PC-3 (cell line): ENCODE measurements around the gene ERP44. TPM values are rescaled to one million over a fixed set of nuclear protein-coding genes. Genes with fewer than 3 reads are reported as not detected.

Source experiments
- ATAC-seq: fragments of 200-7000 bp; cut with Tn5 transposase; 2 replicates; pipeline ENCODE4 v1.9.1; 2020; ENCODE audit warnings: mild to moderate bottlenecking, moderate library complexity
- BruUV-seq: library from RNA; stranded (reverse); fragments of 400-500 nt; replicated peaks from 2 replicates; lab custom pipeline; 2021; lab: Mats Ljungman, UMichigan
- CTCF ChIA-PET: fragments of 300-600 bp; sonication (Branson Sonifier 250); formaldehyde crosslinking; loops from one replicate; lab custom pipeline; 2022; ENCODE audit warnings: antibody characterized with exemption; lab: Charles Lee
- POLR2A ChIA-PET: fragments of 300-600 bp; sonication (Branson Sonifier 250); formaldehyde crosslinking; loops from one replicate; lab custom pipeline; 2022; ENCODE audit warnings: antibody characterized with exemption; ENCODE audit not compliant: unreplicated experiment; lab: Charles Lee
- DNase-seq: peaks from one replicate; pipeline ENCODE4 v3.0.0-alpha.2; 2015
- H2AFZ ChIP-seq: fragments of 300-600 bp; sonication (generic); 2 replicates; pipeline ENCODE4 v1.6.0; 2016; ENCODE audit warnings: antibody characterized with exemption, low read length
- H3F3A ChIP-seq: fragments of 300-600 bp; sonication (generic); one replicate; pipeline ENCODE4 v1.6.0; 2017; ENCODE audit warnings: antibody characterized with exemption, low read length, control low read depth, mild to moderate bottlenecking; ENCODE audit not compliant: unreplicated experiment
- H3K27ac ChIP-seq: fragments of 300-600 bp; sonication (generic); 2 replicates; pipeline ENCODE4 v1.5.1; 2016; ENCODE audit warnings: mild to moderate bottlenecking, low read length
- H3K27me3 ChIP-seq: fragments of 300-600 bp; sonication (generic); 2 replicates; pipeline ENCODE4 v1.6.1; 2016; ENCODE audit warnings: low read length, mixed read lengths
- H3K36me3 ChIP-seq: fragments of 300-600 bp; sonication (generic); 2 replicates; pipeline ENCODE4 v1.6.1; 2016; ENCODE audit warnings: low read depth, mixed run types, low read length, mixed read lengths
- H3K4me1 ChIP-seq: fragments of 300-600 bp; sonication (generic); 2 replicates; pipeline ENCODE4 v1.5.1; 2016; ENCODE audit warnings: low read length; ENCODE audit not compliant: insufficient read depth
- H3K4me2 ChIP-seq: fragments of 300-600 bp; sonication (generic); 2 replicates; pipeline ENCODE4 v1.6.0; 2016; ENCODE audit warnings: low read length
- H3K4me3 ChIP-seq: fragments of 300-600 bp; sonication (generic); 2 replicates; pipeline ENCODE4 v1.5.1; 2016; ENCODE audit warnings: mild to moderate bottlenecking, low read length, mixed read lengths
- H3K79me2 ChIP-seq: fragments of 300-600 bp; sonication (generic); 2 replicates; pipeline ENCODE4 v1.6.1; 2017; ENCODE audit warnings: low read length, mixed read lengths
- H3K9ac ChIP-seq: fragments of 300-600 bp; sonication (generic); 2 replicates; pipeline ENCODE4 v1.6.0; 2016; ENCODE audit warnings: mild to moderate bottlenecking, low read length
- H3K9me2 ChIP-seq: fragments of 300-600 bp; sonication (generic); replicated peaks from 2 replicates; pipeline ENCODE4 v1.6.1; 2016; ENCODE audit warnings: mixed run types, low read length, mixed read lengths
- H3K9me3 ChIP-seq: fragments of 300-600 bp; sonication (generic); 2 replicates; pipeline ENCODE4 v1.6.1; 2016; ENCODE audit warnings: low read length, mixed read lengths
- H4K20me1 ChIP-seq: fragments of 300-600 bp; sonication (generic); 2 replicates; pipeline ENCODE4 v1.6.1; 2016; ENCODE audit warnings: low read length, mixed read lengths
- EZH2 ChIP-seq: fragments of 300-600 bp; sonication (generic); IDR thresholded peaks from one replicate; pipeline ENCODE4 v1.6.1; 2017; ENCODE audit warnings: antibody characterized with exemption, mild to moderate bottlenecking, low read length; ENCODE audit not compliant: unreplicated experiment
- EZH2phosphoT487 ChIP-seq: fragments of 300-600 bp; sonication (generic); IDR thresholded peaks from 2 replicates; pipeline ENCODE4 v1.6.1; 2018; ENCODE audit warnings: mild to moderate bottlenecking, antibody characterized with exemption, low read length, borderline replicate concordance
- intact Hi-C: fragments of 100-400 bp; cut with micrococcal nuclease; formaldehyde crosslinking; loops from 2 replicates; pipeline ENCODE4 v1.9.0; 2023
- total RNA-seq: library from RNA; depleted of rRNA; stranded (reverse); fragments of >200 nt; gene quantifications from 2 replicates; pipeline ENCODE4 v1.2.3, GENCODE V29; 2014
- TF ChIP-seq, protein P1 (sequence below): fragments of 300-600 bp; sonication (generic); conservative IDR thresholded peaks from 2 replicates; pipeline ENCODE4 v1.5.1; 2017; ENCODE audit warnings: antibody characterized with exemption, low read depth, mild to moderate bottlenecking, low read length

ERP44 gene
- total RNA-seq, 1 experiment from 2014 or later = 7.7 TPM

DNA sequence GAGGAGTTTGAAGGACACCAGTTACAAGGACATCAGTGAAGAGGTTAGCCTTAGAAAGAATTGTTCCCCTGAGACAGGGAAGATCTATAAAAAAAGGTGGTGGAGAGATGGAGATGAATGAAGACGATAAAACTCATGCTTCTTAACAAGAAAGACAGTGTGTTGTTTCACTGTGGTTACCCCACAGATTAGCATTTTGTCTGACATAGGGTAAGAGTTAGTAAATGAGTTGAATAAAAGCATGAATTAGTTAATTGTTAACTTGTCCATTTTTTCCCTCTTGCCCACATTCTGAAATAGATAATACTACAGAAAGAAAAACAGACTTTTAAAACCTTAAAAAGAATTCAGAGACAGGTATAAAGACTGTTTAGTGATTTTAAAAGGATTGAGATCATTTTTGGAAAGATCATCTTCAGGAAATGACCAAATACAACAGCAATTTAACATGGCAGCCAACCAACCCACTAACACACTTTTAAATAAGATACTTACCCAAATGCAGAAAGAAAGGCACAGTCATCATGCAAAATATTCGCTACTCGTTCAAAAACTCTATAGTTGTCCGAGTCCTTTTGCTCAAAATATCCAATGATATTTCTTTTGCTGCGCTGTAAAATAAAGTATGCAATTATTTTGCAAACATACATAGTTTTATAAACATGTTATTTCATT lies 78.5 kb downstream of the ERP44 start:
- Histone ChIP-seq H3K36me3 (no peaks in the 10 kb centered on the region), H3K27ac (no peak overlapping the region), H3K27me3 (no peaks in the 10 kb centered on the region), H3K9ac (no peak overlapping the region), H4K20me1 (no peaks in the 10 kb centered on the region), H3F3A (no peaks in the 10 kb centered on the region), H3K9me2 (no peaks in the 10 kb centered on the region), H3K9me3 (no peaks in the 10 kb centered on the region), H3K4me3 (no peak overlapping the region), H3K4me2 (no peak overlapping the region), H2AFZ (no peak overlapping the region), H3K79me2 (no peaks in the 10 kb centered on the region), H3K4me1 (no peaks in the 10 kb centered on the region)
- intact Hi-C loops = no loop called here
- TF ChIP-seq, protein P1, sequence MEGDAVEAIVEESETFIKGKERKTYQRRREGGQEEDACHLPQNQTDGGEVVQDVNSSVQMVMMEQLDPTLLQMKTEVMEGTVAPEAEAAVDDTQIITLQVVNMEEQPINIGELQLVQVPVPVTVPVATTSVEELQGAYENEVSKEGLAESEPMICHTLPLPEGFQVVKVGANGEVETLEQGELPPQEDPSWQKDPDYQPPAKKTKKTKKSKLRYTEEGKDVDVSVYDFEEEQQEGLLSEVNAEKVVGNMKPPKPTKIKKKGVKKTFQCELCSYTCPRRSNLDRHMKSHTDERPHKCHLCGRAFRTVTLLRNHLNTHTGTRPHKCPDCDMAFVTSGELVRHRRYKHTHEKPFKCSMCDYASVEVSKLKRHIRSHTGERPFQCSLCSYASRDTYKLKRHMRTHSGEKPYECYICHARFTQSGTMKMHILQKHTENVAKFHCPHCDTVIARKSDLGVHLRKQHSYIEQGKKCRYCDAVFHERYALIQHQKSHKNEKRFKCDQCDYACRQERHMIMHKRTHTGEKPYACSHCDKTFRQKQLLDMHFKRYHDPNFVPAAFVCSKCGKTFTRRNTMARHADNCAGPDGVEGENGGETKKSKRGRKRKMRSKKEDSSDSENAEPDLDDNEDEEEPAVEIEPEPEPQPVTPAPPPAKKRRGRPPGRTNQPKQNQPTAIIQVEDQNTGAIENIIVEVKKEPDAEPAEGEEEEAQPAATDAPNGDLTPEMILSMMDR = no peak
- no peak for TF ChIP-seq EZH2phosphoT487
- TF ChIP-seq EZH2 = no peak
- ChIA-PET POLR2A (interaction anchor here (0.6 kb wide), 1 partner anchor 201 kb away, joined by 3 read pairs; no protein-coding TSS in a partner anchor), CTCF (no interaction called here)
- DNase-seq (no peak), ATAC-seq (no peak)
- BruUV-seq = no TSS peak

DNA sequence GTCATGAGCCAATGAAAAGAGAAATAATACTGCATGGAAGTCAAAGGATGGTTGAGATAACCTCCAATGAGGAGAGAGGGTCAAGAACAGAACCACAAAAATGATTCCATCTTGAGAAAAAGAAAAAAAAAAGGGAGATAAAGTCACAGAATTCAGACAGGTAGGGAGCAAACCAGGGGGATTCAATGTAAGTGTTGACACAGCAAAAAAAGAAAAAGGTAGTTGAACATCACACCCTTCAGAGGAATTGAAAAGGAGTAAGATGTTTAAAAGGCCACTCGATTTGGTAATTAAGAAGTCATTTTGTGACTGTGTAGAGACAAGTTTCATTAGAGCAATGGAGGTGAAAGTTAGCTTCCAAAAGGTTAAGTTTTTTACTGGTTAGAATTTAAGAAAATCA lies 79.3 kb downstream of the ERP44 start:
- TF ChIP-seq EZH2 = no peak
- ChIA-PET CTCF (no interaction called here), POLR2A (interaction anchor here (0.6 kb wide), 1 partner anchor 201 kb away, joined by 3 read pairs; no protein-coding TSS in a partner anchor)
- Histone ChIP-seq H3K79me2 (no peaks in the 10 kb centered on the region), H3F3A (no peaks in the 10 kb centered on the region), H2AFZ (no peak overlapping the region), H3K4me3 (no peak overlapping the region), H3K36me3 (no peaks in the 10 kb centered on the region), H3K4me1 (no peaks in the 10 kb centered on the region), H3K9me3 (no peaks in the 10 kb centered on the region), H3K27ac (no peak overlapping the region), H3K9me2 (no peaks in the 10 kb centered on the region), H4K20me1 (no peaks in the 10 kb centered on the region), H3K9ac (no peak overlapping the region), H3K4me2 (no peak overlapping the region), H3K27me3 (no peaks in the 10 kb centered on the region)
- ATAC-seq (no peak), DNase-seq (no peak)
- no TSS peak for BruUV-seq
- intact Hi-C loops = loop anchor here (10.0 kb wide), 1 partner anchor 115 kb away; the partner anchor contains the start of gene STX17

DNA sequence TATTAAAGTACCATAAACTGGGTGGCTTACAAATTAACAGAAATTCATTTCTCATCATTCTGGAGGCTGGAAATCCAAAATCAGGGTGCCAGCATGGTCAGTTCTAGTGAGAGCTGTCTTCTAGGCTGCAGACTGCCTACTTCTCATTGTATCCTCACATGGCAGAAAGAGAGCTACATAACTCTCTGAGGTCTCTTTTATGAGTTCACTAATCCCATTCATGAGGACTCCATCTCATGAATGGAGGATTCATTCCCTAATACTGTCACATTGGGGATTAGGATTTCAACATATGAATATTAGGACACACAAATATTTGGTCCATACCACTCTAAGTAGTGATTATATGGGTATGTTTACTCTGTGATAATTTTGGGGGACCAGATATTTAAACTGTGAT lies 84.0 kb downstream of the ERP44 start:
- H3K9me3 ChIP-seq = no peaks in the 10 kb centered on the region
- POLR2A ChIA-PET = no interaction called here
- ATAC-seq (no peak), DNase-seq (no peak)
- no peaks in the 10 kb centered on the region for H3K27me3 ChIP-seq
- H3K27ac ChIP-seq = no peak overlapping the region
- CTCF ChIA-PET = no interaction called here
- no peaks in the 10 kb centered on the region for H3K36me3 ChIP-seq
- intact Hi-C loops = loop anchor here (5.0 to 10.0 kb wide), 4 partner anchors 110 to 748 kb away; partner anchors contain the start of genes NR4A3 and STX17
- no peaks in the 10 kb centered on the region for H4K20me1 ChIP-seq
- no peaks in the 10 kb centered on the region for H3K79me2 ChIP-seq
- no peak overlapping the region for H3K4me2 ChIP-seq
- H3K9ac ChIP-seq = no peak overlapping the region
- H3K9me2 ChIP-seq = no peaks in the 10 kb centered on the region
- BruUV-seq = no TSS peak
- H3K4me3 ChIP-seq = no peak overlapping the region
- TF ChIP-seq EZH2 = no peak
- TF ChIP-seq, protein P1 = no peak
- TF ChIP-seq EZH2phosphoT487 = no peak
- H3K4me1 ChIP-seq = no peaks in the 10 kb centered on the region
- H2AFZ ChIP-seq = no peak overlapping the region
- H3F3A ChIP-seq = no peaks in the 10 kb centered on the region
